Keratinocyte (primary cell): ENCODE results near the gene PAQR6. TPM values are rescaled to one million over a fixed set of nuclear protein-coding genes. Genes with fewer than 3 reads are reported as not detected.

Experiments used
- DNase-seq: peaks from one replicate; pipeline ENCODE4 v3.0.0-alpha.2; 2011; ENCODE audit warnings: low read depth, missing footprints, low spot score
- FAIRE-seq: peaks from 2 replicates; lab custom pipeline; 2011; peaks lifted over from hg19 to GRCh38; lab: Jason Lieb, UNC
- H2AFZ ChIP-seq: 2 replicates; pipeline ENCODE4 v1.6.0; 2012; ENCODE audit warnings: low read length, control low read depth, inconsistent platforms; ENCODE audit not compliant: control insufficient read depth
- H3K27ac ChIP-seq: 2 replicates; pipeline ENCODE4 v1.5.1; 2011; ENCODE audit warnings: low read length; ENCODE audit not compliant: control insufficient read depth, insufficient read depth
- H3K27me3 ChIP-seq: 3 replicates; pipeline ENCODE4 v1.6.0; 2011; ENCODE audit warnings: low read length; ENCODE audit not compliant: control insufficient read depth, insufficient read depth; ENCODE audit errors: extremely low read depth
- H3K36me3 ChIP-seq, 2 experiments: 2 replicates in 1 of 2; 3 replicates in 1 of 2; pipeline ENCODE4 v1.5.1; 2011; ENCODE audit warnings: low read length in 2 of 2, mild to moderate bottlenecking in 1 of 2; ENCODE audit not compliant: control insufficient read depth in 2 of 2, insufficient read depth in 2 of 2; ENCODE audit errors: extremely low read depth in 1 of 2
- H3K4me1 ChIP-seq: 3 replicates; pipeline ENCODE4 v1.5.1; 2011; ENCODE audit warnings: low read length; ENCODE audit not compliant: control insufficient read depth, insufficient read depth; ENCODE audit errors: extremely low read depth
- H3K4me2 ChIP-seq: 3 replicates; pipeline ENCODE4 v1.6.0; 2011; ENCODE audit warnings: low read depth, low read length; ENCODE audit not compliant: control insufficient read depth, insufficient read depth; ENCODE audit errors: extremely low read depth
- H3K4me3 ChIP-seq, 3 experiments: fragments of 200-600 bp in 1 of 3; sonication (generic) in 1 of 3; 2 replicates in 2 of 3; 3 replicates in 1 of 3; pipeline ENCODE4 v1.5.1; 2011 to 2016; ENCODE audit warnings: low read length in 3 of 3, mild to moderate bottlenecking in 3 of 3, control low read depth in 2 of 3, inconsistent platforms in 1 of 3, low read depth in 1 of 3, mixed read lengths in 1 of 3, mixed run types in 1 of 3, moderate library complexity in 1 of 3; ENCODE audit not compliant: control insufficient read depth in 2 of 3, insufficient read depth in 2 of 3; ENCODE audit errors: extremely low read depth in 1 of 3
- H3K79me2 ChIP-seq: 2 replicates; pipeline ENCODE4 v1.6.0; 2012; ENCODE audit warnings: low read length; ENCODE audit not compliant: control insufficient read depth, insufficient read depth
- H3K9ac ChIP-seq: 3 replicates; pipeline ENCODE4 v1.6.0; 2011; ENCODE audit warnings: low read length; ENCODE audit not compliant: control insufficient read depth, insufficient read depth; ENCODE audit errors: extremely low read depth
- H3K9me1 ChIP-seq: 3 replicates; pipeline ENCODE4 v1.6.0; 2011; ENCODE audit warnings: low read length; ENCODE audit not compliant: control insufficient read depth, insufficient read depth; ENCODE audit errors: extremely low read depth
- H3K9me3 ChIP-seq: 2 replicates; pipeline ENCODE4 v1.5.1; 2012; ENCODE audit warnings: low read depth, low read length; ENCODE audit not compliant: control insufficient read depth
- H4K20me1 ChIP-seq: 3 replicates; pipeline ENCODE4 v1.6.0; 2011; ENCODE audit warnings: low read length; ENCODE audit not compliant: control insufficient read depth, insufficient read depth; ENCODE audit errors: extremely low read depth
- EZH2 ChIP-seq: IDR thresholded peaks from one replicate; pipeline ENCODE4 v1.6.1; 2012; ENCODE audit warnings: inconsistent platforms, mild to moderate bottlenecking, low read length, moderate library complexity
- dilution Hi-C: fragments of 300-500 bp; cut with MboI; formaldehyde crosslinking; loops from one replicate; pipeline ENCODE4 v1.7.0; 2020; ENCODE audit warnings: low sequenced_read_pairs; ENCODE audit not compliant: extremely low pct_ligation_motif_present
- polyA plus RNA-seq, 5 experiments: library from polyadenylated mRNA; depleted of rRNA in 3 of 5; stranded (reverse) in 3 of 5; stranded (forward) in 1 of 5; unstranded in 1 of 5; fragments of >200 nt; gene quantifications; 1 replicate in 1 of 5; 2 replicates in 3 of 5; 3 replicates in 1 of 5; pipeline versions ENCODE4 v1.2.1 to v1.2.3, GENCODE V29; 2011 to 2012; ENCODE audit warnings: missing spikeins in 2 of 5, low read depth in 1 of 5, low replicate concordance in 1 of 5
- TF ChIP-seq, protein P1 (sequence below), 3 experiments: IDR thresholded peaks in 1 of 3; conservative IDR thresholded peaks in 1 of 3; optimal IDR thresholded peaks in 1 of 3; 2 replicates in 2 of 3; 3 replicates in 1 of 3; pipeline versions ENCODE3 to v1.5.1; 2011; ENCODE audit warnings: low read length in 3 of 3, mild to moderate bottlenecking in 3 of 3, moderate library complexity in 2 of 3, control low read depth in 1 of 3, inconsistent platforms in 1 of 3; ENCODE audit not compliant: insufficient read depth in 2 of 3; ENCODE audit errors: extremely low read depth in 1 of 3

PAQR6 gene
- polyA plus RNA-seq, 1 donor (not counting 4 experiments of a cell fraction or from before 2014, with no cell fraction given): 1.00 TPM

DNA sequence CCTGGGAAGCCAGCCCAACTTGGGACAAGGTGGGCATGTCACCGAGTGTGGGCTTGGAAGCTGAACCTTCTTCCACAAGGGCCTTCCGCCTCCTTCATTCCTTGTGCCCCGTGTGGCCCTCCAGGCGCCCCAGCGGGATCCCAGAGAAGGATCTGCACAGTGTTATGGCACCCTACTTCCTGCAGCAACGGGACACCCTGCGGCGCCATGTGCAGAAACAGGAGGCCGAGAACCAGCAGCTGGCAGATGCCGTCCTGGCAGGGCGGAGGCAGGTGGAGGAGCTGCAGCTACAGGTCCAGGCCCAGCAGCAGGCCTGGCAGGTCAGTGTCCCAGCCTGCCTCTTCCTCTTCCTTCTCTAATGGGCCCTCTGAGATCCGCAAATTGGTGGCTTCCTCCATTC lies 11.7 kb downstream of the PAQR6 start:
- H3K4me3 ChIP-seq: no peak overlapping the region
- H3K36me3 ChIP-seq: peaks cover 4 to 11% of the 10 kb centered on the region in 2 experiments
- FAIRE-seq: no peak
- no peak overlapping the region for H3K27ac ChIP-seq
- H2AFZ ChIP-seq: no peak overlapping the region
- no peaks in the 10 kb centered on the region for H3K9me1 ChIP-seq
- H4K20me1 ChIP-seq: no peaks in the 10 kb centered on the region
- no peak for TF ChIP-seq EZH2
- TF ChIP-seq, protein P1, sequence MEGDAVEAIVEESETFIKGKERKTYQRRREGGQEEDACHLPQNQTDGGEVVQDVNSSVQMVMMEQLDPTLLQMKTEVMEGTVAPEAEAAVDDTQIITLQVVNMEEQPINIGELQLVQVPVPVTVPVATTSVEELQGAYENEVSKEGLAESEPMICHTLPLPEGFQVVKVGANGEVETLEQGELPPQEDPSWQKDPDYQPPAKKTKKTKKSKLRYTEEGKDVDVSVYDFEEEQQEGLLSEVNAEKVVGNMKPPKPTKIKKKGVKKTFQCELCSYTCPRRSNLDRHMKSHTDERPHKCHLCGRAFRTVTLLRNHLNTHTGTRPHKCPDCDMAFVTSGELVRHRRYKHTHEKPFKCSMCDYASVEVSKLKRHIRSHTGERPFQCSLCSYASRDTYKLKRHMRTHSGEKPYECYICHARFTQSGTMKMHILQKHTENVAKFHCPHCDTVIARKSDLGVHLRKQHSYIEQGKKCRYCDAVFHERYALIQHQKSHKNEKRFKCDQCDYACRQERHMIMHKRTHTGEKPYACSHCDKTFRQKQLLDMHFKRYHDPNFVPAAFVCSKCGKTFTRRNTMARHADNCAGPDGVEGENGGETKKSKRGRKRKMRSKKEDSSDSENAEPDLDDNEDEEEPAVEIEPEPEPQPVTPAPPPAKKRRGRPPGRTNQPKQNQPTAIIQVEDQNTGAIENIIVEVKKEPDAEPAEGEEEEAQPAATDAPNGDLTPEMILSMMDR (optimal IDR thresholded peaks at IDR 0.05 in 1 of 3, IDR thresholded peaks at IDR 0.05 in 1 of 3, conservative IDR thresholded peaks at IDR 0.05 in 1 of 3; ENCODE audit: extremely low read depth in 1 of 3, insufficient read depth in 2 of 3, low read length in 3 of 3): no peak
- peaks cover 17% of the 10 kb centered on the region for H3K4me1 ChIP-seq
- H3K27me3 ChIP-seq: no peaks in the 10 kb centered on the region
- H3K9ac ChIP-seq: no peak overlapping the region
- dilution Hi-C loops: no loop called here
- no peak for DNase-seq
- H3K79me2 ChIP-seq: no peaks in the 10 kb centered on the region
- no peaks in the 10 kb centered on the region for H3K9me3 ChIP-seq
- H3K4me2 ChIP-seq: no peak overlapping the region

DNA sequence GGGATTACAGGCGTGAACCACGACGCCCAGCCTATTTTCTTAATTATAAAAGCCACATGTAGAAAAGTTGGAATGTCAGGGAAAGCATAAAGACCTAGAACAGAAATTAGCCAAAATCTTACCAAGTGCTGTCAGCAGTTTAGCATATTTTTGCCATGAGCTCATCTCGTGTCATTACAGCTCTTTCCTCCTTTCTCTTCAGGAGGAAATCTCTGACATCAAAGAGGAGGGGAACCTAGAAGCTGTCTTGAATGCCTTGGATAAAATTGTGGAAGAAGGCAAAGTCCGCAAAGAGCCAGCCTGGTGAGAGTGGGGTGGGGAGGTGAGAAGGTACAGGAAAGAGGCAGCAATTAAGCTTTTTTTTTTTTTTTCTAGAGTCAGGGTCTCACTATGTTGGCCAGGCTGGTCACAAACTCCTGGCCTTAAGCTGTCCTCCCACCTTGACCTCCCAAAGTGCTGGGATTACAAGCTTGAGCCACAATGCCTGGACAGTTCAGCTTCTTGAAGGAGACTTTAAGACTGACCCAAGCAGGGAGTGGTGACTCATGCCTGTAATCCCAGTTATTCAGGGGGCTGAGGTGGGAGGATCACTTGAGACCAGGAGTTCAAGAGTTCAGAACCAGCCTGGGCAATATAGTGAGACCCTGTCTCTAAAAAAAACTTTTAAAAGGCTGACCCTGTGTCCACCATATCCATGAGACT lies 14.3 kb downstream of the PAQR6 start:
- peaks cover 14% of the 10 kb centered on the region for H3K4me1 ChIP-seq
- H3K79me2 ChIP-seq: no peaks in the 10 kb centered on the region
- H4K20me1 ChIP-seq: no peaks in the 10 kb centered on the region
- H3K36me3 ChIP-seq: peaks cover 3 to 11% of the 10 kb centered on the region in 2 experiments
- no peaks in the 10 kb centered on the region for H3K9me1 ChIP-seq
- dilution Hi-C loops: no loop called here
- TF ChIP-seq, protein P1 (optimal IDR thresholded peaks at IDR 0.05 in 1 of 3, IDR thresholded peaks at IDR 0.05 in 1 of 3, conservative IDR thresholded peaks at IDR 0.05 in 1 of 3; ENCODE audit: extremely low read depth in 1 of 3, insufficient read depth in 2 of 3, low read length in 3 of 3): no peak
- no peak for TF ChIP-seq EZH2
- no peak overlapping the region for H3K27ac ChIP-seq
- no peak overlapping the region for H3K4me3 ChIP-seq
- no peak overlapping the region for H2AFZ ChIP-seq
- FAIRE-seq (peak; percentile 13), DNase-seq (no peak)
- no peak overlapping the region for H3K9ac ChIP-seq
- no peaks in the 10 kb centered on the region for H3K9me3 ChIP-seq
- peak overlapping the region; percentile 22 for H3K4me2 ChIP-seq
- H3K27me3 ChIP-seq: no peaks in the 10 kb centered on the region
